ENCODE results near the gene SIMC1.

SIMC1 gene

DNA sequence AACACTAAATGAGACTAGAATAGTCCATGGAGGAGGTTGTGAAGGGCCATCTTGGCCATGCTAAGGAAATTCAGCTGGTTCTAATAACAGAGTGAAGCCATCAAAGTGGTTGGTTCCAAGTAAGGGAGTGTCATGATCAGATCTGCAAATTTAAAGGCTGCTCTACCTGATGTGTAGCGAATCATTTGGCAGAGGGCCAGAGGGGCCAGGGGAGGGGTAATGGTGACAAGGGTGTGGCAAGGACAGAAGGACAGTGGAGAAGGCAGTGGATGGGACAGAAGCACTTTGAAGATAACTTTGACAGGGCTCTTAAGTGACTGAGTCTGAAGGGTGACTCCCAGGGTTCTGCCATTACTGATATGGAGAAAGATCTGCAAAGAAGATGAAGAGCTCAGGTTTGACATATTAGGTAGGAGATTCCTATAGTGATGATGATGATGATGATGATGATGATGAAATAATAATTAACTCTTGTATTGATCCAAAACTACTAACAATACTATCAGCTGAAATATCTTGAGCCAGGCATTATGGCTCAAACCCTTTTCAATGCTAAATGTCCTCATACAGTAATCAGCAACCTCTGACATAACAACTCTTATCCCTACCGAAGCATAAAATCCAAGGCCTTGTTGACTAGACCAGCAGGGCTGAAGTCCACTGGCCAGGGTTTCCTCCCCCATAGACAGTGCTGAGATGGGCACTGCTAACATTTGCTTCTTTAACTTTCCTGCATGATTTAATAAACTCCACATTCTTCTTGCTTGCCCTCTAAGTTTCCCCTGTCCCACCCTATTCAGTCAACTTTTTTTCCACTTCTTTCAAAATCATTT lies 103.3 kb downstream of the SIMC1 start:
- no peak for TF ChIP-seq SUZ12 (IDR thresholded peaks at IDR 0.05; ENCODE audit: extremely low read depth, insufficient read depth, insufficient read length)
- no peak for TF ChIP-seq ZNF274 (IDR thresholded peaks at IDR 0.05; ENCODE audit: low read depth, low read length)
- TF ChIP-seq YY1 (IDR thresholded peaks at IDR 0.05; ENCODE audit: insufficient read depth, insufficient read length), result no peak
- Histone ChIP-seq H3K27me3 (ENCODE audit: insufficient read depth, insufficient read length) (no peaks in the 10 kb centered on the region), H3K36me3 (ENCODE audit: insufficient read depth, insufficient read length, low read length) (peaks cover 45% of the 10 kb centered on the region), H3K4me3 (ENCODE audit: insufficient read length, low read depth) (no peak overlapping the region), H3K4me1 (ENCODE audit: insufficient read depth, insufficient read length) (no peaks in the 10 kb centered on the region), H3K9me3 (ENCODE audit: insufficient read depth, low read length) (no peaks in the 10 kb centered on the region), H3K9ac (ENCODE audit: insufficient read length, low read depth) (no peak overlapping the region)
- no peak for DNase-seq (ENCODE audit: low read depth, low spot score)

DNA sequence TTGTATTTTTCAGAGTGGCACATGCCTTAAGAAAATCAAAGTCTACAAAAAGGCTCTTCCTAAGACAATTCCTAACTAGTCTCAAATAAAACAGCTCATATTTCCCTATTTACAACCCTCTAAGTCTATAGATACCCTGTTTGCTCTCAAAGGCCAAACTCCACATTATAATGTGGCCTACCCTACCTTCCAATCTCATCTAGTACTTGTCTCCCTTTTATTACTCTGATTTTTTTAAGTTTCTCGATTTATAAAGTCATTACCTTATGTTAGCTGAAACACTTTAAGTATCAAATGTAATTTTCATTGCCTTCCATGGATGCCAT lies 103.9 kb downstream of the SIMC1 start:
- no peak overlapping the region for H3K9ac ChIP-seq (ENCODE audit: insufficient read length, low read depth)
- no peak overlapping the region for H3K4me3 ChIP-seq (ENCODE audit: insufficient read length, low read depth)
- TF ChIP-seq SUZ12 (IDR thresholded peaks at IDR 0.05; ENCODE audit: extremely low read depth, insufficient read depth, insufficient read length) (no peak), ZNF274 (IDR thresholded peaks at IDR 0.05; ENCODE audit: low read depth, low read length) (no peak), YY1 (IDR thresholded peaks at IDR 0.05; ENCODE audit: insufficient read depth, insufficient read length) (no peak)
- H3K36me3 ChIP-seq (ENCODE audit: insufficient read depth, insufficient read length, low read length), result peaks cover 44% of the 10 kb centered on the region
- no peaks in the 10 kb centered on the region for H3K9me3 ChIP-seq (ENCODE audit: insufficient read depth, low read length)
- no peak for DNase-seq (ENCODE audit: low read depth, low spot score)
- H3K27me3 ChIP-seq (ENCODE audit: insufficient read depth, insufficient read length), result no peaks in the 10 kb centered on the region
- no peaks in the 10 kb centered on the region for H3K4me1 ChIP-seq (ENCODE audit: insufficient read depth, insufficient read length)

- no peaks in the 10 kb centered on the region for H3K4me1 ChIP-seq (ENCODE audit: insufficient read depth, insufficient read length)
- H3K36me3 ChIP-seq (ENCODE audit: insufficient read depth, insufficient read length, low read length), result peaks cover 45% of the 10 kb centered on the region
- TF ChIP-seq ZNF274 (IDR thresholded peaks at IDR 0.05; ENCODE audit: low read depth, low read length), result no peak
- TF ChIP-seq YY1 (IDR thresholded peaks at IDR 0.05; ENCODE audit: insufficient read depth, insufficient read length), result no peak
- no peak for TF ChIP-seq SUZ12 (IDR thresholded peaks at IDR 0.05; ENCODE audit: extremely low read depth, insufficient read depth, insufficient read length)
- H3K9me3 ChIP-seq (ENCODE audit: insufficient read depth, low read length), result no peaks in the 10 kb centered on the region
- no peak overlapping the region for H3K9ac ChIP-seq (ENCODE audit: insufficient read length, low read depth)
- no peak for DNase-seq (ENCODE audit: low read depth, low spot score)
- no peak overlapping the region for H3K4me3 ChIP-seq (ENCODE audit: insufficient read length, low read depth)
- H3K27me3 ChIP-seq (ENCODE audit: insufficient read depth, insufficient read length), result no peaks in the 10 kb centered on the region
These were observed 104.7 kb downstream of the SIMC1 start for GRCh38 chr5:176342766-176343458.

DNA sequence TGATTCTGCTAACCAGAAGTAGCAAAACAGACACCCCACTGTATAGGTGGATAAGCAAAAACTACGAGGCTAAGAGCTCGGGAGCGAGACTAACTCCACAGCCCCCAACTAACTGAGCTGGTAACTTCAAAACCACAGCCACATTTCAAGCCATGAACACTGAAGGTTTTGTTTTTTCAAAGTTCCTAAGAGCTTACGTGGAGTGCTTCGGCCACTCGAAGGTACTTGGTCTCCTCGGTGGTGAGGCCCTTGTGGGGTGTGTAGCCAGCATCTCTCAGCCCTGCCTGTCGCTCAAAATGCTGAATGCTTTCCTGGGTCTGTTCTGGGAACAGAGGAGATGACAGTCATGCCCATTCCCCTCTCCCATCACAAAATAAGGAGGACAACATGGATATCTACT lies 112.2 kb downstream of the SIMC1 start:
- TF ChIP-seq ZNF274 (IDR thresholded peaks at IDR 0.05; ENCODE audit: low read depth, low read length) (no peak), SUZ12 (IDR thresholded peaks at IDR 0.05; ENCODE audit: extremely low read depth, insufficient read depth, insufficient read length) (no peak), YY1 (IDR thresholded peaks at IDR 0.05; ENCODE audit: insufficient read depth, insufficient read length) (no peak)
- H3K9ac ChIP-seq (ENCODE audit: insufficient read length, low read depth), result no peak overlapping the region
- no peaks in the 10 kb centered on the region for H3K9me3 ChIP-seq (ENCODE audit: insufficient read depth, low read length)
- H3K4me1 ChIP-seq (ENCODE audit: insufficient read depth, insufficient read length), result no peaks in the 10 kb centered on the region
- no peak overlapping the region for H3K4me3 ChIP-seq (ENCODE audit: insufficient read length, low read depth)
- no peak for DNase-seq (ENCODE audit: low read depth, low spot score)
- H3K36me3 ChIP-seq (ENCODE audit: insufficient read depth, insufficient read length, low read length), result peaks cover 94% of the 10 kb centered on the region
- H3K27me3 ChIP-seq (ENCODE audit: insufficient read depth, insufficient read length), result no peaks in the 10 kb centered on the region

DNA sequence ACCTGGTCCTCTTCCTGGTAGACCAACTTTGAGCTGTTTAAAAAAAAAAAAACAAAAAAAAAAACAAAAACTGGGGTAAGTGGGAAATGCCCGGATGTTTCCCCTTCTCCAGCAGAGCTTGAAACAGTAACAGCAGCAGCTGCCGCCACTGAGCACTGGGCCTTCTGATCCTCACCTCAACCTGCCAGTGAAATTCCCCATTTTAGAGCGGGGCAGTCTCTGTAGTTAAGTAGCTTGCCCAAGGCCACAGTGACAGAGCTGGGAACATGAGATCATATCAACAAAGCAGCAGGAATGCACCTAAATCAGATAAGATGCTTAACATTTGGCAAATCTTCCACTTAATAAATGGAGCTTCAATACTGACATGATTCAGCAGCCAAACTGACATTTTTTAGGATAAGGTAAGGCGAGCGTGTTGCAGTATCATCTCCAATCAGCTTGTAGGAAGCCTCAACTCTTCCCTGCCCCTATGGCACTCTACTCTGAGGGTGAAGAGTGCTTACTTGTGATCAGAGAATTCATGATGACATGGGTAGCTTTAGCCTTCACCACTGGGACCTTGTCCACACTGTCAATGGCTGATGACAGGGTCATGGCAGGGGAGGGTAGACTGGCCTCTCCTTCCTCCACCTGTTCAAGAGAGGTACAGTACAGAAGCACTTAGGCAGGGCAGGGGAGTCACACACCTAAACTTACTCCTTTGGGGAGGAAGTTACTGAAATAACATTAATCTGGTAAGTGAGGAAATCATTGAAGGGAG lies 114.1 kb downstream of the SIMC1 start:
- Histone ChIP-seq H3K9ac (ENCODE audit: insufficient read length, low read depth) (no peak overlapping the region), H3K4me1 (ENCODE audit: insufficient read depth, insufficient read length) (no peaks in the 10 kb centered on the region), H3K9me3 (ENCODE audit: insufficient read depth, low read length) (no peaks in the 10 kb centered on the region), H3K36me3 (ENCODE audit: insufficient read depth, insufficient read length, low read length) (peaks cover 94% of the 10 kb centered on the region), H3K4me3 (ENCODE audit: insufficient read length, low read depth) (no peak overlapping the region), H3K27me3 (ENCODE audit: insufficient read depth, insufficient read length) (no peaks in the 10 kb centered on the region)
- TF ChIP-seq YY1 (IDR thresholded peaks at IDR 0.05; ENCODE audit: insufficient read depth, insufficient read length), result no peak
- TF ChIP-seq SUZ12 (IDR thresholded peaks at IDR 0.05; ENCODE audit: extremely low read depth, insufficient read depth, insufficient read length), result no peak
- TF ChIP-seq ZNF274 (IDR thresholded peaks at IDR 0.05; ENCODE audit: low read depth, low read length), result no peak
- no peak for DNase-seq (ENCODE audit: low read depth, low spot score)

DNA sequence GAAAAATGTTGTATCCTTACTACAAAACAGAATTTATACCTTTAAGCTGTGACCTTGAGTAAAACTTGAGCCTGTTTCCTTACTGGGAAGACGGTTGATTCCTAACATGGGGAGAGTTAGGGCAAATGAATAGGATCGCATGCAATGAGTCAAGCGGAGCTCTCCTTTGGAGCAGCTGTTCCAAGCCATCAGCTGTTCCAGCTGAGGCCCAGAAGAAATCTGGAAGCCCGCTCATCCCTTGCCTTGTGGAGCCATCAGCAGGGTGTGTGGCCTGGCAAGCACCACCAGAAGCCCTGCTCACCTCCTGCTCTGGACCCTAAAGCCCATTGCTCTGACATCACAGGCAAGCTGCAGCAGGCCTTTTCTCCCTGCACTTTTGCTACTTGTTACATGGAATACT lies 115.3 kb downstream of the SIMC1 start:
- Histone ChIP-seq H3K4me3 (ENCODE audit: insufficient read length, low read depth) (no peak overlapping the region), H3K27me3 (ENCODE audit: insufficient read depth, insufficient read length) (no peaks in the 10 kb centered on the region), H3K36me3 (ENCODE audit: insufficient read depth, insufficient read length, low read length) (peaks cover 93% of the 10 kb centered on the region), H3K9me3 (ENCODE audit: insufficient read depth, low read length) (no peaks in the 10 kb centered on the region), H3K4me1 (ENCODE audit: insufficient read depth, insufficient read length) (no peaks in the 10 kb centered on the region), H3K9ac (ENCODE audit: insufficient read length, low read depth) (no peak overlapping the region)
- no peak for DNase-seq (ENCODE audit: low read depth, low spot score)
- TF ChIP-seq SUZ12 (IDR thresholded peaks at IDR 0.05; ENCODE audit: extremely low read depth, insufficient read depth, insufficient read length) (no peak), YY1 (IDR thresholded peaks at IDR 0.05; ENCODE audit: insufficient read depth, insufficient read length) (no peak), ZNF274 (IDR thresholded peaks at IDR 0.05; ENCODE audit: low read depth, low read length) (no peak)

Measured in NT2/D1 (cell line).